ENCODE measurements around the gene CACNG8.

CACNG8 gene

DNA sequence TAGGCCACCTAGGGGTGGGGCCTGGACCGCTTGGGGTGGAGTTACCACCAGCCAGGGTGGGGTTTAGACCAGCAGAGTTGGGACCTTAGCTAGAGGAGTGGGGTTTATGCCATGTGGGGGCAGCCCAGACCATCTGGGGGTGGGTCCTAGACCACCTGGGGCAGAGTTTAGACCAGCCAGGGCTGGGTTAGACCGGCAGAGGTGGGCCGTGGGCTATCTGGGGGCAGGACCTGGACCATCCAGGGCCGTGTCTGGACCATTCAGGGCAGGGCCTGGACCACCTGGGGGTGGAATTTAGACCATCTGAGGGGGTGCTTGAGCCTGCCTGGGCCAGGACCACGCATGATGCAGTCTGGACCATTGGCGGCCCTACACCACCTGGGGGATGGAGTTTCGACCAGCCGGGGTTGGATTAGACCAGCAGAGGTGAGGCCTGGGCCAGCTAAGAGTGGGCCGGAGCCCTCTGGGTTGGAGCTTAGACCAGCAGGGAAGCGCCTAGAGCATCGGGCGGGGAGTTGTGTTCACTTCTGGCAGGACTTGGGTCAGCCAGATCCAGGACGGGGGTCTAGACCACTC, 18.7 kb downstream of the CACNG8 start:
- Histone ChIP-seq H3K4me1 (ENCODE audit: control insufficient read depth, insufficient read depth, low read length) (peaks cover 6% of the 10 kb centered on the region), H3K27ac (ENCODE audit: low read depth, low read length) (no peak overlapping the region), H3K36me3 (ENCODE audit: control insufficient read depth, insufficient read depth, low read length) (no peaks in the 10 kb centered on the region), H3K27me3 (ENCODE audit: control insufficient read depth, insufficient read depth, low read length) (peaks cover 18% of the 10 kb centered on the region), H3K9ac (ENCODE audit: low read depth, low read length) (no peak overlapping the region), H3K4me3 (ENCODE audit: low read depth, low read length) (peak overlapping the region; percentile 33; the same call in 1 of the 2 replicates), H3K9me3 (ENCODE audit: control insufficient read depth, insufficient read depth, low read length) (no peaks in the 10 kb centered on the region)

DNA sequence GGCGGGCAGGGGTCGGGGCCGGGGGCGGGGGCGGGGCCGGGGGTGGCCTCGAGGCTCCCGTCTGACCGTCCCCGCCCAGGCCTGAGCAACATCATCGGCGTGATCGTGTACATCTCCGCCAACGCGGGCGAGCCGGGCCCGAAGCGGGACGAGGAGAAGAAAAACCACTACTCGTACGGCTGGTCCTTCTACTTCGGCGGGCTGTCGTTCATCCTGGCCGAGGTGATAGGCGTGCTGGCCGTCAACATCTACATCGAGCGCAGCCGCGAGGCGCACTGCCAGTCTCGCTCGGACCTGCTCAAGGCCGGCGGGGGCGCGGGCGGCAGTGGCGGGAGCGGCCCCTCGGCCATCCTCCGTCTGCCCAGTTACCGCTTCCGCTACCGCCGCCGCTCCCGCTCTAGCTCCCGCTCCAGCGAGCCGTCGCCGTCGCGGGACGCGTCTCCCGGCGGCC, 19.3 kb downstream of the CACNG8 start:
- Histone ChIP-seq H3K9ac (ENCODE audit: low read depth, low read length) (no peak overlapping the region), H3K9me3 (ENCODE audit: control insufficient read depth, insufficient read depth, low read length) (no peaks in the 10 kb centered on the region), H3K27ac (ENCODE audit: low read depth, low read length) (peak overlapping the region; percentile 52), H3K27me3 (ENCODE audit: control insufficient read depth, insufficient read depth, low read length) (peaks cover 18% of the 10 kb centered on the region), H3K4me1 (ENCODE audit: control insufficient read depth, insufficient read depth, low read length) (peaks cover 6% of the 10 kb centered on the region), H3K36me3 (ENCODE audit: control insufficient read depth, insufficient read depth, low read length) (no peaks in the 10 kb centered on the region), H3K4me3 (ENCODE audit: low read depth, low read length) (peak overlapping the region; percentile 55)

DNA sequence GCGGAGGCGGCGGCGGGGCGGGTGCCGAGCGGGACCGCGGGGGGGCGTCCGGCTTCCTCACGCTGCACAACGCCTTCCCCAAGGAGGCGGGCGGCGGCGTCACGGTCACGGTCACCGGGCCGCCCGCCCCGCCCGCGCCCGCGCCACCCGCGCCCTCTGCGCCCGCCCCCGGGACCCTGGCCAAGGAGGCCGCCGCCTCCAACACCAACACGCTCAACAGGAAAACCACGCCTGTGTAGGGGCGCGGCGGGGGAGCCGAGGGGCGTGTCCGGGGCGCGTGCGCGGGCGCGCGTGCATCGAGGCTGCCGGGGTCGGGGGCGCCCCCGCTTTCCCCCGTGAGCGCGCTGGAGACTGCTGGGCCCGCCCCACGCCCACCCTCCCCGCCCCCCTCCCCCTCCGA, 19.9 kb downstream of the CACNG8 start:
- H3K27ac ChIP-seq (ENCODE audit: low read depth, low read length), result no peak overlapping the region

DNA sequence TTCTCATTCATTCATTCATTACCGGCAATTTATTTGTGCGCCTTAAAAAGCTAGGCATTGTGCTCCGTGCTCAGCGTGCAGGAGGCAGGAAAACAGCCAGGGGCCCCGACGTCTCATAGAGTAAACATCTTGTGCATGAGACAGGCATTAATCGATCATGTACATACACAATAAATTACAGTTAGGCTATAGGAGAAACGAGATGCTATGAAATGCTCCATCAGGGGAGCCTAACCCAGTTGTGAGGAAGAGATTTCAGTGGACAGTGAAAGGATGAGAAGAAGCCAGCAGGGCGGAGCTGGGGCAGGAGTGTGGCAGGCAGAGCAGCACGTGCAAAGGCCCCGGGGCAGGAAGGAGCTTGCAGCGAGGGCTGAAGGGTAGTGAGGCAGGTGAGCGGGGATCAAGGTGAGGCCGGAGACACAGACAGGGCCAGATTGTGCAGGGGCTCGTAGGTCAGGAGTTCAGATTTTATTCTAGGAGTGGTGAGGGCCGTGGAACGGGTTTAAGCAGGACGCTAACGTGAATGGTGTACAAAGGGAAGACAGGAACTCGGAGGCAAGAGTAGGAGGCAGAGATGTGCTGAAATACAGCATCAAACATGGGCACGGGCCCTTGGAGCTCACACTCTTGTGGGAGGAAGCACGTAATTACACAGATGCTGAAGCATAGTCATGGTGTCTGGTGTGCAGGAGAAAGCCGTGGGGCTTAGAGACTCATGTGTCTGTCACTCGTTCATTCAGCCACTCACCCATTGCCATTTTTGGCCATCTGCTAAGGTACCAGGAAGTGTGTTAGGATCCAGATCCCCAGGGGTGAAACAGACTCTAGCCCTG, 20.9 kb downstream of the CACNG8 start:
- peaks cover 18% of the 10 kb centered on the region for H3K27me3 ChIP-seq (ENCODE audit: control insufficient read depth, insufficient read depth, low read length)
- no peak overlapping the region for H3K4me3 ChIP-seq (ENCODE audit: low read depth, low read length)
- H3K9ac ChIP-seq (ENCODE audit: low read depth, low read length), result no peak overlapping the region
- no peaks in the 10 kb centered on the region for H3K9me3 ChIP-seq (ENCODE audit: control insufficient read depth, insufficient read depth, low read length)
- H3K36me3 ChIP-seq (ENCODE audit: control insufficient read depth, insufficient read depth, low read length), result no peaks in the 10 kb centered on the region
- H3K27ac ChIP-seq (ENCODE audit: low read depth, low read length), result no peak overlapping the region
- peaks cover 6% of the 10 kb centered on the region for H3K4me1 ChIP-seq (ENCODE audit: control insufficient read depth, insufficient read depth, low read length)

More for the DNA sequence above, 19.9 kb downstream of the CACNG8 start:
- Histone ChIP-seq H3K4me3 (ENCODE audit: low read depth, low read length) (no peak overlapping the region; the same call in 1 of the 2 replicates), H3K9ac (ENCODE audit: low read depth, low read length) (no peak overlapping the region), H3K36me3 (ENCODE audit: control insufficient read depth, insufficient read depth, low read length) (no peaks in the 10 kb centered on the region), H3K4me1 (ENCODE audit: control insufficient read depth, insufficient read depth, low read length) (peaks cover 6% of the 10 kb centered on the region), H3K9me3 (ENCODE audit: control insufficient read depth, insufficient read depth, low read length) (no peaks in the 10 kb centered on the region), H3K27me3 (ENCODE audit: control insufficient read depth, insufficient read depth, low read length) (peaks cover 18% of the 10 kb centered on the region)

DNA sequence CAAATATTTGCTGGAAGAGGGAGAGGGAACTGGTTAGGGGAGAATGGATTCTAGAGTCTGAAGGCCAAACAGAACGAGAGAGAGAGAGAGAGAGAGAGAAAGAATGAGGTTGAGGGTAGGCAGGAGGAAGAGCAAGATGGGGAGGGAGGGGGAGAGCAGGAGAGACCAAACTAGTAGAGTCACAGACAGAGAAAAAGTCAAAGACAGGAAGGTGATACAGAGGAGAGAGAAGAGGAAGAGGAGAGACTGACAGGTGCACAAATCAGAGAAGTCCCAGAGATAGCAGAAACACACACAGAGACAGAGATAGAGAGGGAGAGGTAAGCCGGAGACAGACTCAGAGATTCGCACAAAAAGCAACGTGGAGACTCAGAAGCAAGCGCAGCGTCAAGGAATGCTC, 23.1 kb downstream of the CACNG8 start:
- Histone ChIP-seq H3K4me3 (ENCODE audit: low read depth, low read length) (no peak overlapping the region), H3K27ac (ENCODE audit: low read depth, low read length) (no peak overlapping the region), H3K27me3 (ENCODE audit: control insufficient read depth, insufficient read depth, low read length) (peaks cover 9% of the 10 kb centered on the region), H3K4me1 (ENCODE audit: control insufficient read depth, insufficient read depth, low read length) (peaks cover 3% of the 10 kb centered on the region; the same call in 1 of the 2 replicates), H3K9ac (ENCODE audit: low read depth, low read length) (no peak overlapping the region), H3K9me3 (ENCODE audit: control insufficient read depth, insufficient read depth, low read length) (no peaks in the 10 kb centered on the region), H3K36me3 (ENCODE audit: control insufficient read depth, insufficient read depth, low read length) (no peaks in the 10 kb centered on the region)

DNA sequence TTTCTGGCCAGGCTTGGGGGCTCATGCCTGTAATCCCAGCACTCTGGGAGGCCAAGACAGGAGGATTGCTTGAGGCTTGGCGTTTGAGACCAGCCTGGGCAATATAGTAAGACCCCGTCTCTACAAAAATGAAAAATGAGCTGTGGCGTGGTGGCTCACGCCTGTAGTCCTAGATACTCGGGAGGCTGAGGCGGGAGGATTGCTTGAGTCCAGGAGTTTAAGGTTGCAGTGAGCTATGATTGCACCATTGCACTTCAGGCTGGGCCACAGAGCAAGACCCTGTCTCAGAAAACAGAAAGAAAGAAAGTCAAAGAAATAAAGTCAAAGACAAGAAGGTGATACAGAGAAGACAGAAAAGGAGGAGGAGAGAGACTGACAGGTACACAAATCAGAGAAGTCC, 26.2 kb downstream of the CACNG8 start:
- H3K4me1 ChIP-seq (ENCODE audit: control insufficient read depth, insufficient read depth, low read length), result peaks cover 3% of the 10 kb centered on the region; the same call in 1 of the 2 replicates
- H3K4me3 ChIP-seq (ENCODE audit: low read depth, low read length), result no peak overlapping the region
- H3K9me3 ChIP-seq (ENCODE audit: control insufficient read depth, insufficient read depth, low read length), result no peaks in the 10 kb centered on the region
- no peaks in the 10 kb centered on the region for H3K36me3 ChIP-seq (ENCODE audit: control insufficient read depth, insufficient read depth, low read length)
- H3K9ac ChIP-seq (ENCODE audit: low read depth, low read length), result no peak overlapping the region
- no peak overlapping the region for H3K27ac ChIP-seq (ENCODE audit: low read depth, low read length)
- H3K27me3 ChIP-seq (ENCODE audit: control insufficient read depth, insufficient read depth, low read length), result peaks cover 17% of the 10 kb centered on the region

DNA sequence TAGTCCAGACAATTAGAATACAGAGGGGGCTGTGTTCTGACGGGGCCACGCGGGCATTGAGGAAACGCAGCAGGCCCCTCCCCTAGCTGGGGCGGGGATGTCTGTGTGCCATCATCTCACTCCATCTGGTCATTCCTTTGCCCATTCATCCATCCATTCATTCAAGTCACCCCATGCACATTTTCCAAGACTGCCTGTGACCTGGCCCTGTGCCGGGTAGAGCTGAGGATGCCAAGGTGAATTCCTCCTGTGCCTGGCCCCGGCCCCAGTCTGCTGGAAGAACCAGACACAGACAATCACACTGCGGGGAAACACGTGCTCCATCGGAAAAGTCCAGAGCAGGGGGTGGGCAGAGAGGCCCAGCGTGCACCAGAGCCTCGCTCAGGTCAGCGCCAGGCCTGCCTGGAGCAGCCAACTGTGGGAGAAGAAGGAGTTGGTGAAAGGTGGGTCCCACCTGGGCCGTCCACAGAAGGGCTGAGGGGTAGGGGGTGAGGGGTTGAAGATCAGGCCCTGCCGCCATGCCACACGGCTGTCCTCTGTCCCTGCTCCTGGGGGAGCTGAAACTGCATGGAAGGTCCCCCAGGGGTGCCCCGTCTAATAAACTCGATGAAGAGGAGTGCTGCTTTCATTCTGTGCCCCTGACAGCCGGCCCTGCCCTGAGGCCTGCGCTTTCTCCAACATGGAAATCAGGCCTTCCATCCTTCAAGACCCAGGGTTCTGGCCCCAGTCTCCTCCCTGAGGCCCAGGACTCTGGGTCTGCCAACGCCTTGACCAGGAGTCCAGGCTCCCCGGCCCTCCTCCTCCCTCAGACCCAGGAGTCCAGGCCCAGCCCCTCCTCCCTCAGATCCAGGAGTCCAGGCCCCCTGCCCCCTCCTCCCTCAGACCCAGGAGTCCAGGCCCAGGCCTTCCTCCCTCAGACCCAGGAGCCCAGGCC, 27.1 kb downstream of the CACNG8 start:
- peaks cover 26% of the 10 kb centered on the region for H3K27me3 ChIP-seq (ENCODE audit: control insufficient read depth, insufficient read depth, low read length)
- H3K9ac ChIP-seq (ENCODE audit: low read depth, low read length), result no peak overlapping the region
- H3K9me3 ChIP-seq (ENCODE audit: control insufficient read depth, insufficient read depth, low read length), result no peaks in the 10 kb centered on the region
- H3K4me1 ChIP-seq (ENCODE audit: control insufficient read depth, insufficient read depth, low read length), result peaks cover 3% of the 10 kb centered on the region; the same call in 1 of the 2 replicates
- no peak overlapping the region for H3K4me3 ChIP-seq (ENCODE audit: low read depth, low read length)
- no peak overlapping the region for H3K27ac ChIP-seq (ENCODE audit: low read depth, low read length)
- no peaks in the 10 kb centered on the region for H3K36me3 ChIP-seq (ENCODE audit: control insufficient read depth, insufficient read depth, low read length)

DNA sequence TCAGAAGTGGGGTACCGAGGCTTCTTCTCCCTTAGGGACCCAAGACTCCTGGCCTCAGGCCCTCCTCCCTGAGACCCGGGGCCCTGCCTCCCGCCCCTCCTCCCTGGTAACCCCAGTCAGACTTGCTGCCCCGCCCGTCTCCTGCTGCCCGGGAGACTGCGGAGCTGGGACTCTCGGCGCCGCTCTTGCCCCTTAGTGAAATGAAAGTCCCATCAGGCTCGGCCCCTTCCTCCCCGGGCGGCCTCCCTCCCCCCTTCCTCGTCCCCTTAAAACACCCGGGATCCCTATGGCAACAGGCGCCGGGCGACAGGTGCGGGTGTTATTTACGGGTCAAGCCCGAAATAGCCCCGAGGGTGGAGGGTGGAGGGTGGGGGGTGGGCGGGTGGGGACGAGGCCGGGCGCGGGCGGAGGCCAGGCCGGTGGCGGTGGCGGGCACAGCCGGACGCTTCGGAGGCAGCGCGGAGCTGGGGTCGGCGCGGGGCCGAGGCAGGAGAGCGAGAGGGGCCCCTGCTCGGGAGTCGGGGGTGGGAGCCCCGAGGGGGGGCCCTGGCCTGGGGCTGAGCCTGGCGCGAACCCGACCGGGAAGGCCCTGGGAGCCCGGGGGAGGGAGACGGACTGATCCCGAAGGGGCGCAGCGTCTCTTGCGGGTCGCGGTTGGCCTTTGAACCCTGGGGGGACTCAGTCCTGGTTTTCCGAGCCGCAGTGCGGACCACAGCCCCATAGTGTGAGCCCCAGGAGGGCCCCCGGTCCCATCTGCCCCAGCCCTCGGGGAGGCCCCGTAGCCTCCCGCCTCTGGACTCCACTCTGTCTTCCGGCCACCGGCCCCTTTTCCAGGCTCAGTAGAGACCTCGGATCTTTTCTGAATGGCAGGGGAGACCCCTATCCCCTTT, 28.7 kb downstream of the CACNG8 start, which contains the start of gene CACNG6:
Gene CACNG6 (plus strand): TSS at position 414 of the 890 bp plus-strand sequence. CDS start 1,241 bp downstream, outside the sequence.
- Histone ChIP-seq H3K4me3 (ENCODE audit: low read depth, low read length) (peak within 1 kb of the TSS; percentile 61), H3K27me3 (ENCODE audit: control insufficient read depth, insufficient read depth, low read length) (peaks cover 31% of the 10 kb centered on the region), H3K36me3 (ENCODE audit: control insufficient read depth, insufficient read depth, low read length) (no peaks in the 10 kb centered on the region), H3K9me3 (ENCODE audit: control insufficient read depth, insufficient read depth, low read length) (no peaks in the 10 kb centered on the region), H3K9ac (ENCODE audit: low read depth, low read length) (no peak within 1 kb of the TSS), H3K4me1 (ENCODE audit: control insufficient read depth, insufficient read depth, low read length) (peaks cover 3% of the 10 kb centered on the region; the same call in 1 of the 2 replicates), H3K27ac (ENCODE audit: low read depth, low read length) (no peak within 1 kb of the TSS)

DNA sequence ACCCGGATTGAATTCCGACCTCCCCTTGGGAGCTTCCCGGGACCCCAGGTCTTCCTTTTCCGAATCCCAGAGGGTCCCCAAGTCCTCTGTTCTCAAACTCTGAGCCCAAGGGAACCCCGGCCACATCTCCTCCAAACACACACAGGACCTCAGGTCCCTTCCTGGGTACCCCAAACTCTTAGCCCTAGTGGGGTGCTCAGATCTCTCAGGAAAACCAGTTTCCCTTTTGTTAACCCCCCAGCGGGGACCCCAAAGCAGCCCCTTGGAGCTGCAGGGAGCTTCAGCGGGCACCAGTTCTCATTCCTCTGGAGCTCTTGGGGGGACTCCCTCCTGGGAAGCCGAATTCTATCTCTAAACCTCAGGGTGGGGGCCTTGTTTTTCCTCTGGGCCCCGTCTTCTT, 29.5 kb downstream of the CACNG8 start:
- Histone ChIP-seq H3K36me3 (ENCODE audit: control insufficient read depth, insufficient read depth, low read length) (no peaks in the 10 kb centered on the region), H3K4me3 (ENCODE audit: low read depth, low read length) (peak overlapping the region; percentile 61; the same call in 1 of the 2 replicates), H3K9me3 (ENCODE audit: control insufficient read depth, insufficient read depth, low read length) (no peaks in the 10 kb centered on the region), H3K4me1 (ENCODE audit: control insufficient read depth, insufficient read depth, low read length) (peaks cover 3% of the 10 kb centered on the region; the same call in 1 of the 2 replicates), H3K27me3 (ENCODE audit: control insufficient read depth, insufficient read depth, low read length) (peaks cover 31% of the 10 kb centered on the region), H3K9ac (ENCODE audit: low read depth, low read length) (no peak overlapping the region), H3K27ac (ENCODE audit: low read depth, low read length) (no peak overlapping the region)

DNA sequence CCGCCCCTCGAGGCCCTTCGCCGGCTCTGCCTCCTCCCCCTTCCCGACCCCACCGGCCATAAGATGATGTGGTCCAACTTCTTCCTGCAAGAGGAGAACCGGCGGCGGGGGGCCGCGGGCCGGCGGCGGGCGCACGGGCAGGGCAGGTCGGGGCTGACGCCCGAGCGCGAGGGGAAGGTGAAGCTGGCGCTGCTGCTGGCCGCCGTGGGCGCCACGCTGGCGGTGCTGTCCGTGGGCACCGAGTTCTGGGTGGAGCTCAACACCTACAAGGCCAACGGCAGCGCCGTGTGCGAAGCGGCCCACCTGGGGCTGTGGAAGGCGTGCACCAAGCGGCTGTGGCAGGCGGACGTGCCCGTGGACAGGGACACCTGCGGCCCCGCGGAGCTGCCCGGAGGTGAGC, 30.1 kb downstream of the CACNG8 start:
- peaks cover 3% of the 10 kb centered on the region; the same call in 1 of the 2 replicates for H3K4me1 ChIP-seq (ENCODE audit: control insufficient read depth, insufficient read depth, low read length)

More for the DNA sequence above, 30.1 kb downstream of the CACNG8 start:
- no peak overlapping the region for H3K9ac ChIP-seq (ENCODE audit: low read depth, low read length)
- no peaks in the 10 kb centered on the region for H3K9me3 ChIP-seq (ENCODE audit: control insufficient read depth, insufficient read depth, low read length)
- H3K4me3 ChIP-seq (ENCODE audit: low read depth, low read length), result no peak overlapping the region
- no peak overlapping the region for H3K27ac ChIP-seq (ENCODE audit: low read depth, low read length)
- H3K27me3 ChIP-seq (ENCODE audit: control insufficient read depth, insufficient read depth, low read length), result peaks cover 31% of the 10 kb centered on the region
- no peaks in the 10 kb centered on the region for H3K36me3 ChIP-seq (ENCODE audit: control insufficient read depth, insufficient read depth, low read length)

Measured in HUES48 (cell line).